Left lung (tissue), 10 donors: ENCODE results near the gene ENPP3. TPM values are rescaled to one million over a fixed set of nuclear protein-coding genes. Genes with fewer than 3 reads are reported as not detected.

Source experiments
- ATAC-seq: fragments of 200-7000 bp; cut with Tn5 transposase; one replicate; pipeline ENCODE4 v1.9.1; 2020; ENCODE audit warnings: moderate library complexity
- DNase-seq, 4 donors: peaks; one replicate each; pipeline ENCODE4 v3.0.0-alpha.2; 2013 to 2020
- H3K27ac ChIP-seq, 2 donors: fragments of 200-600 bp; sonication (generic) in 1 of 2; one replicate each; pipeline versions ENCODE4 v1.5.0 to v1.8.0; 2020 to 2021
- H3K27me3 ChIP-seq, 2 donors: fragments of 200-600 bp; sonication (generic) in 1 of 2; one replicate each; pipeline versions ENCODE4 v1.5.0 to v1.8.0; 2020 to 2021
- H3K36me3 ChIP-seq, 2 donors: fragments of 200-600 bp; sonication (generic) in 1 of 2; one replicate each; pipeline versions ENCODE4 v1.5.0 to v1.8.0; 2020 to 2021
- H3K4me1 ChIP-seq, 2 donors: fragments of 200-600 bp; one replicate each; pipeline ENCODE4 v1.8.0; 2021
- H3K4me3 ChIP-seq, 2 donors: fragments of 200-600 bp; sonication (generic) in 1 of 2; one replicate each; pipeline versions ENCODE4 v1.5.0 to v1.8.0; 2020 to 2021; ENCODE audit warnings: mild to moderate bottlenecking in 1 of 2
- H3K9me3 ChIP-seq, 2 donors: fragments of 200-600 bp; sonication (generic) in 1 of 2; one replicate each; pipeline versions ENCODE4 v1.5.0 to v1.8.0; 2020 to 2021
- CTCF ChIP-seq, 2 donors: fragments of 200-600 bp; sonication (generic) in 1 of 2; IDR thresholded peaks; one replicate each; pipeline versions ENCODE4 v1.5.0 to v1.8.0; 2021; ENCODE audit warnings: antibody characterized with exemption in 2 of 2
- intact Hi-C, 2 donors: fragments of 100-400 bp; cut with DNase I; formaldehyde crosslinking; loops; one replicate each; pipeline versions ENCODE4 v1.11.2 to v1.14.2; 2022
- polyA plus RNA-seq, 6 donors: library from polyadenylated mRNA; unstranded; fragments of 120-200 nt; gene quantifications; one replicate each; pipeline ENCODE4 v1.2.1, GENCODE V29; 2013; ENCODE audit not compliant: insufficient read length in 6 of 6
- total RNA-seq, 2 donors: library from RNA; stranded (reverse); fragmentation: NEBNext Ultra II Directional; extraction: Animal tissue kit (Norgen Biotek cat#: 25700); gene quantifications; one replicate each; pipeline ENCODE4 v1.2.1, GENCODE V29; 2021
- donor health status: DM: no; HTN: yes; CAD: no.
- donor health status: DM: no; HTN: no; CAD: no.

The ENPP3 gene
- total and polyA plus RNA-seq, 8 donors, result 0.44 to 1.5 (median 0.90) TPM

GRCh38 chr6:131754715-131755567 is 117.8 kb downstream of the ENPP3 start:
- no peak for ATAC-seq
- no peaks in the 10 kb centered on the region for H3K4me1 ChIP-seq
- H3K4me3 ChIP-seq, result no peak overlapping the region
- H3K27ac ChIP-seq, result no peak overlapping the region
- H3K27me3 ChIP-seq, result no peaks in the 10 kb centered on the region
- intact Hi-C loops, result no loop called here
- no peak for TF ChIP-seq CTCF (IDR thresholded peaks at IDR 0.05)
- no peaks in the 10 kb centered on the region for H3K36me3 ChIP-seq
- no peaks in the 10 kb centered on the region for H3K9me3 ChIP-seq
- DNase-seq, result no peak

- DNase-seq, result no peak
- H3K4me3 ChIP-seq, result no peak overlapping the region
- H3K27ac ChIP-seq, result no peak overlapping the region
- no peak for TF ChIP-seq CTCF (IDR thresholded peaks at IDR 0.05)
- intact Hi-C loops, result no loop called here
- no peaks in the 10 kb centered on the region for H3K9me3 ChIP-seq
- no peaks in the 10 kb centered on the region for H3K27me3 ChIP-seq
- ATAC-seq, result no peak
- no peaks in the 10 kb centered on the region for H3K36me3 ChIP-seq
- H3K4me1 ChIP-seq, result no peaks in the 10 kb centered on the region
Measured at GRCh38 chr6:131755597-131755996, 118.5 kb downstream of the ENPP3 start.

GRCh38 chr6:131756039-131756438 is 118.9 kb downstream of the ENPP3 start:
- no peaks in the 10 kb centered on the region for H3K4me1 ChIP-seq
- no peak overlapping the region for H3K4me3 ChIP-seq
- TF ChIP-seq CTCF (IDR thresholded peaks at IDR 0.05), result no peak
- DNase-seq (no peak), ATAC-seq (no peak)
- intact Hi-C loops, result no loop called here
- H3K27ac ChIP-seq, result no peak overlapping the region
- no peaks in the 10 kb centered on the region for H3K27me3 ChIP-seq
- no peaks in the 10 kb centered on the region for H3K36me3 ChIP-seq
- H3K9me3 ChIP-seq, result no peaks in the 10 kb centered on the region

GRCh38 chr6:131758920-131759319 is 121.8 kb downstream of the ENPP3 start:
- ATAC-seq, result no peak

More at GRCh38 chr6:131758920-131759319, 121.8 kb downstream of the ENPP3 start:
- Histone ChIP-seq H3K4me1 (no peaks in the 10 kb centered on the region), H3K27me3 (no peaks in the 10 kb centered on the region), H3K4me3 (no peak overlapping the region), H3K36me3 (no peaks in the 10 kb centered on the region), H3K9me3 (no peaks in the 10 kb centered on the region), H3K27ac (no peak overlapping the region)
- DNase-seq, result no peak
- TF ChIP-seq CTCF (IDR thresholded peaks at IDR 0.05), result no peak
- intact Hi-C loops, result no loop called here
